Activated CD4-positive, CD25-positive, alpha-beta regulatory T cell treated with anti-CD3 and anti-CD28 coated beads, Interleukin-2, amount 50 U/mL, for 72 hours (primary cell): ENCODE results near the gene RAD23B.

ENCODE experiments used
- DNase-seq: peaks from one replicate; pipeline ENCODE4 v3.0.0; 2021

RAD23B gene

DNA sequence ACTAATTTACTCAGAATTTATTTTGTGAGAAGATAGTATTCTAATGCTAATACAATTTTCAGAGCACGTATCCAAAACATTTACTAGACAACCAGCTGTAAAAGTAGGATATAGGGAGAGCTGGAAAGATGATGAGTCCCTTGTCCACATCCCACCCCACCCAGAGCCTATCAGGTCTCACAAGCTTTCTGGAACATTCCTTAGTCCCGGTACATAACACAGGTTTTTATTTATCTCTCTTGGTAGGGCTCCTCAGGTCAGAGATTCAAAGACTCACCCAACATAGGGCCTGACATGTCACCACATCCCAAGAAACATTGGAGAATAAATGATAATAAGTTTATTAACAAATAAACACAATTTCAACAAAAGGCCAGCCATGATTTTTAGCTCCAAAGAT lies 13.8 kb upstream of the RAD23B start:
- DNase-seq: no peak

DNA sequence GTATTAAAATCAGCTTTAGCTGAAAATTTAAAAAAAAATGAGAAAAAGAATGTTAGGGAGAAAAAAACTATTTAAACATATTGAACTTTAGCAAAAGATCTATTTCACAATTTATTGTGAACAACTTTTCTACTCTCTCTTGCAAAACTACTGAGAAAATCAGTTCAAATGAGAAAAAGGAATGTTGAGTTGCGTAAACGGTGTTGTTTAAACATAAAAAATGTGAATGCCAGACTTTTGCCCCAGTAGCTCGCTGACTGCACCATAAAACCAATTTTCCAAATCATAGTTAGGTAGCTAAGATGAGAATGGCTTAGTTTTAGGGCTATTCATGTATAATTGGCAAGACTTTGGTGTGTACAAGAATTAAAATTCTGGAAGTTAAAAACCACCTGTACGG lies 13.4 kb upstream of the RAD23B start:
- DNase-seq: no peak

DNA sequence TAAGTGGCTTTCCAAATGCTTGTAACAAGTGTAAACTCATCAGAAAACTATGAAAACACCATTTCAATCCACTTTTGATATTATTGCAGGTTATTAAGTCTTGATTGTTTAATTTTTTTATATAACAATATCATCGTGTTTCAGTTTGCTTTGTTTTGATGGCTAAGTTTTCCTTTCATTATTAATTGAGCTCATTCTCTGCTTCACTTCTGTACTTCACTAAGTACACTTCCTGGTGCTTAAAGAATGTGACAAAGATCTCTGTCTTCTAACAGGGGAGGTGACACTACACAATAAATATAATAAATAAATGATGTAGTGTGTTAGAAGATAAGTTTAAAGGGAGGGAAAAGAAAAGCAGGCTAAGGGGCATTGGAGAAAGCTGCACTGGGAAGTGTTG lies 13.0 kb upstream of the RAD23B start:
- DNase-seq: no peak

DNA sequence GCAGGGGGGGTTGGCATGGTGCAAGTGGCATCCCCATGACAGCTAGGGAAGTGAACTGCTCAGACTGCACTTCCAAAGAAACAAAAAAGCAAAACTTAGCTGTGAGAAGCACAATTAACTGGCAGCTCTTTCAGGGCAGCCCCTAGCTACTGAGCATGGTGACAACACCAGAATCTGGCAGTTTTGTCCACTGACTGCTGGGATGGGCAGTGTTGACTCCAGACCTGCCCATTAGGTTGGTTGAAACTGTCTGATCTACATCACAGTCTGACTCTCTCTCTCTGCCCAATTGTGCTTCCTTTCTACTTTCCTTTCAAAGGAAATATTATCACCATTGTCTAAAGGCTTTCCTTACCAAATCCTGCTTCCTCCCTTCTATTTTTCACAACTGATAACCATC lies 12.5 kb upstream of the RAD23B start:
- no peak for DNase-seq

- no peak for DNase-seq
These were observed 9.4 kb upstream of the RAD23B start for GRCh38 chr9:107273634-107274033.

GRCh38 chr9:107274096-107274495 lies 9.0 kb upstream of the RAD23B start:
- DNase-seq: no peak

- DNase-seq: no peak
These were observed 8.1 kb upstream of the RAD23B start for GRCh38 chr9:107274953-107275422.

GRCh38 chr9:107275530-107275929 lies 7.5 kb upstream of the RAD23B start:
- DNase-seq: no peak

- DNase-seq: no peak
These were observed 5.9 kb upstream of the RAD23B start for GRCh38 chr9:107276966-107277710.

GRCh38 chr9:107277801-107278200 lies 5.3 kb upstream of the RAD23B start:
- no peak for DNase-seq

DNA sequence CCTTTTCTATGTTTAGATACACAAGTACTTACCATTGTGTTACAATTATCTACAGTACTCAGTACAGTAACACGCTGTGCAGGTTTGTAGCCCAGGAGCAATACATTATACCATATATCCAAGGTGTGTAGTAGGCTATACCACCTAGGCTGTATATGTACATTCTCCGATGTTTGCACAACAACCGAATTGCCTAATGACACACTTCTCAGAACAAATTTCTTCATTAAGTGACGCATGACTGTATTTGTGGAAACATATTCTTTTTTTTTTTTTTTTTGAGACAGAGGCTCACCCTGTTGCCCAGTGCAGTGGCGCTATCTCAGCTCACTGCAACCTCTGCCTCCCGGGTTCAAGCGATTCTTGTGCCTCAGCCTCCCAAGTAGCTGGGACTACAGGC lies 4.0 kb upstream of the RAD23B start:
- DNase-seq: no peak

DNA sequence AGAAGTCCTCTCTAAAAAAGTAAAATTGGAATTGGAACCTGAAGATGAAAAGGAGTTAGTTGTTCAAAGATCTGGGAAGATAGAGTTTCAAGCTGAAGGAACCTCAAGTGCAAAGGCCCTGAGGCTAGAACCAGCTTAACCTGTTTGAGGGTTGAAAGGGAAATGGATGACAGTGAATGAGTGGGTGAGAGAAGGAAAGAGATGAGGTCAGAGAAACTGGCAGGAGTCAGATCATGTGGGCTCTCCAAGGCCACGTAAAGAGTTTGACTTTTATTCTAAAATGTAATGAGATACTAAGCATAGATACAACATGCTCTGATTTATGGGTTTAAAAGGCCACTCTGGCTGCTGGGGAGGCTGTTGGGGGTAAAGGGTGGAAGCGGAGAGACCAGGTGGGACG lies 2.5 kb upstream of the RAD23B start:
- no peak for DNase-seq

GRCh38 chr9:107281184-107281583 lies 1.9 kb upstream of the RAD23B start:
- no peak for DNase-seq

- no peak for DNase-seq
These were observed 984 bp upstream of the RAD23B start for GRCh38 chr9:107281922-107282667.

DNA sequence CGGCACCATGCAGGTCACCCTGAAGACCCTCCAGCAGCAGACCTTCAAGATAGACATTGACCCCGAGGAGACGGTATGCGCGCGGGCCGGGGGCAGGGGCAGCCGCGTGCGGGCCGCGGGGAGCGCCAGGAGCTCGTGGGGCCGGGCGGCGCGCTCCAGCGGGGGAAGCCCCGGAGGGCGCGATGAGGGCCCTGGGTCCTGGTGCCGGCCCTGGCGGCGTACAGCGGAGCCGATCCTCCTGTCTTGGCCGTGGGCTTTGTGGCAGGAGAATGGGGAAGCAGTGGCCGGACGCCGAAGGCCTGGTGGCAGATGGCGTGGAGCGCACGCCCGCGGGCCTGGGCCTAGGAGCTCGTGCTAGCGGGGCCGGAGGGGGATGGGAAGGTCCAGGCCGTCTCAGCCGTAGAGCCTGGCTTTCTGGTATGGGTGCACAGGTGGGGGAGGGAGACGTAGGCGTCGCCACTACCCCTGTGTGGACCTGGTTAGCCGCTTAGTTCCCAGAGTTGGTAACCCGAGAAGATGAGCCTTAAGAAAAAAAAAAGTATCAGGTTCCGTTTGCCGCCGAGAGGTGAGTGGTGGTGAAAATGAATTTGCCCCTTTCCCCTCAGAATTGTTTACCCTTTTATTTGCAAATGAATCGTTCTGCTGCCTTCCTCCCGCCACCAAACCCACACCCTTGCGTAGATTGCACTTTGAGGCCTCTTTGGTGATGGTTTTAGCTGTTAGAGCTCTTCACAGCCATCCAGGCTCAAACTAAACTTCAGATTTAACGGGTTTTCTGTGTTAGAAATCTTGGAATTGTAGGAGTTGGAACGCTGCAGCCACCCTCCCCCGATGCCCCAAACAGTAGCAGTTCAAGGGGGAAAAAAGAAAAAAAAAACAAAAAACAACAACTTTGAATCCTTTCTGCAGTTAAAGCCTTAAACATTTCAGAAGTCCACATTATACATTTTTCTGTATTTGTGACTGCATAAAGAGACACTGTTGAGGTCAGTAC lies 841 bp downstream of the RAD23B start:
- DNase-seq: peak; percentile 71

DNA sequence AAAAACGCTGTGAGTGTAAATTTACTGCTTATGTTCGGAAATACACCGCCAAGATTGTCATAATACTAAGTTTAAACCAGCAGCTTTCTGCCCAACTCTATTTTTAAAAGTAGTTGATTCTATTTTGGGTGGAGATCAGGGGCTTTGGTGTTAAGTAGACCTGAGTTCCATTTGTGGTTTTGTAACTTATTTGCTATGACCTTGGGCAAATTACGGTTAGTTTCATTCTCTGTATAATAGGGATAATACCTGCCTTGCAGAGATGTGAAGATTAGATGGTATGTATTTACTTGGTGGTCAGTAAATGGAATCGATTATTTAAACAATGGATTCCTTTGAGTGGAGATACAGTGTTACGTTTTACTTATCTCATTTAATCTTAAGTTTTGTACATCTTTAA lies 1.6 kb downstream of the RAD23B start:
- no peak for DNase-seq

GRCh38 chr9:107285286-107285685 lies 2.2 kb downstream of the RAD23B start:
- DNase-seq: no peak

GRCh38 chr9:107286057-107286456 lies 3.0 kb downstream of the RAD23B start:
- no peak for DNase-seq

GRCh38 chr9:107288701-107289100 lies 5.6 kb downstream of the RAD23B start:
- no peak for DNase-seq

- no peak for DNase-seq
These were observed 7.5 kb downstream of the RAD23B start for GRCh38 chr9:107290619-107291018.

DNA sequence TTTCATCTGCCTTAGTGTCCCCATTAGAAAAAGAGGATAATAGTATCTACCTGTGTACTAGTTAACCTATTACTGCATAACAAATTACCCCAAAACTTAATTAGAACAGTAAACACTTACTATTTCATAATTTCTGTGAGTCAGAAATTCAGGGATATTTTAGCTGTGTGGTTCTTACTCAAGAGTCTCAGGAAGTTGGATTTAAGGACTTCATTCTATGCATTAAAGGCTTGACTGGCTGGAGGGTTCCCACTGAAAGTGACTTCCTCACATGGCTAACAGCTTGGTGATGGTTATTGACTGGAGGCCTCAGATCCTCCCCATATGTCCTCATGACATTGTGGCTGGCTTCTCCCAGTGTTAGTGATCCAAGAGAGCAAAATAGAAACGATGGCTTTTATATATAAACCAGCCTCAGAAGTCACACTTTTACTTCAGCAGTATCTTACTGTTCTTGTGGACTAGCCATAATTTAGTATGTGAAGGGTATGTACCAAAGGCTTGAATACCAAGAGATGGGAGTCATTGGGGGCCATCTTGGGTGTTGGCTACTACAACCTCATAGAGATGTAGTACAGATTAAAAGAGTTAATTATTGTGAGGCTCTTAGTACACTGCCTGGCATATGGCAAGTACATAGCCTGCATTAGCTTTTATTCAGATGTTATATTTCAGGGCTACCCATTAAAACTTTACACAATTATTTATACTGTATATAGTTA lies 9.9 kb downstream of the RAD23B start:
- DNase-seq: no peak

DNA sequence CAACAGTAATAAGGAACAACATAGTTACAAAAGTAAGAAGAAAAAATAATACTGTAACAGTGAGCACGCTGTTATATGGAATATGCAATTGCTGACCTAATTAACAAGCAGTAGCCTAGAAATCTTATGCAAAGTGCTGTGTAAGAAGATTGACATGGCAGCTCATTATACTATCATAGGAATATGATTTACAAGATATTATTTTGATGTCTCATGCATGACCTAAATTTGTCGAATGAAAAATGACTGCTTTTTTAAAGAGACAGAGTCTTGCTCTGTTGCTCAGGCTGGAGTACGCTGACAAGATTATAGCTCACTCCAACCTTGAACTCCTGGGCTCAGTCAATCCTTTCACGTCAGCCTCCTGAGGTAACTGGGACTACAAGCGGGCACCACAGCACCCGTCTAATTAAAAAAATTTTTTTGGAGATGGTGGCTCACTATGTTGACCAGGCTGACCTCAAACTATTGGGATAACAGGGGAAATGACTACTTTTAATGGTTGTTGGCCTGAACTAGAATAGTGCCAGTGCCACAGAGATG lies 10.5 kb downstream of the RAD23B start:
- no peak for DNase-seq
